ENCODE measurements around the gene TTC28.

Gene TTC28

DNA sequence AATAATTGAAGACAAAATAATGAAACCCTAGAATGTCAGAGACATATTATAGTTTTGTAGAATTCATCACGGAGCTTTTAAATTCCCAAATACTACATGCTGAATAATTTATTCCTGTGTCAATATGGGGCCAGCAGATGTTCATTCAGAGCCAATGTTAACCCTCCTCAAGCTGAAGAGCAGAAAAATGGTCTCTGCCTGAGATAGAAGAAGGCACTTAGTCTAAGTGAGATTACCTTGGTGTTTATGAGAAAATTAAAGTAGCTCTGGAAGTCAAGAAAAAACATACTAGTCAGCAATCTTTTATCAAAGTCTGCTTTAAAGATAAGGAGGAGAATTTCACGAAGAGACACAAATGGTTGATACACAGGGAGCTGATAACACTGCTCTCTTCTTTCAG lies 328.2 kb downstream of the TTC28 start:
- no peak for DNase-seq (ENCODE audit: low read depth)

DNA sequence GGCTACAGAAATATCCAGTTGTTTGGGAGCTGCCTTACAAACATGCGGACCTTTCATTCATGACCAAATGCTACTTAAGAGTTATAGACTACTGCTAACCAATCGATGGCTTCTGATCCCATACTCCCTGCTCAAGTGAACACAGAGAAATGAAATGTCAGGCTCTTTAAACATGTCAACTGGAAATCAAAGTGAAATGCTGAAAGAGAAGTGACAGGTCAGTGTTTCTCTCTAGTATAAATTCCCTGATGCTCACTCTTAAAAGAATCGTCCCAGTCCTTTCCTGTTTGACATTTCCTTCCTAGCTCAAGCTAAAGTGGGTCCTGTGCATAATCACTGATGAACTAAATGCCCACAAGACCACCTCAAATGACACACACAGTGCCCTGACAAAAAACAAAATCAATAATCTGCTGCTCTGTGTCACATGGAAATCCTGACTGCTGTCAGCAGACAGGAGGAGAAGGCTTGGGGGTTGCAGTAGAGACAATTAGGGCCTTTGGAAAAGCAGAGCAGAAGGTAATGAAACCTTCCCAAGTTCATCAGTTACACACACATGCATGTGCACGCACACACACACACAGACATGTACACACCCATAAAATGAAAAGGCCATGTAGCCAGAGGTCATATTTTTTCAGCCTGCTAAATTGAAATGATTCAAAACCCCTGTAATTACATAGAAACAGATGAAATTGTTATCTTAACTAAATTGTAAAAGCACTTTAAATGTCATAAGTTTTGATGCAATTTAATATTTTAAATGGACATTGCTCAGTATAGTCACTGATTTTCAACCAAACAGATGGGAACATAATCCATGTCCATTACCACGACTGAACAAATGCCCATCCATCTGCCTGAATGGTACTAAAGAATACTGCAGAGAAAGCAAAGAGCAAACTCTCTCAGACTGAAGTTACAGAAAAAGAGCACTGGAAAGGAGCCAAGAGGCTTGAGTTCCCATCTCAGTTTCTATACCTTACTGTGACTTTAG lies 330.7 kb downstream of the TTC28 start:
- DNase-seq (ENCODE audit: low read depth) = no peak

DNA sequence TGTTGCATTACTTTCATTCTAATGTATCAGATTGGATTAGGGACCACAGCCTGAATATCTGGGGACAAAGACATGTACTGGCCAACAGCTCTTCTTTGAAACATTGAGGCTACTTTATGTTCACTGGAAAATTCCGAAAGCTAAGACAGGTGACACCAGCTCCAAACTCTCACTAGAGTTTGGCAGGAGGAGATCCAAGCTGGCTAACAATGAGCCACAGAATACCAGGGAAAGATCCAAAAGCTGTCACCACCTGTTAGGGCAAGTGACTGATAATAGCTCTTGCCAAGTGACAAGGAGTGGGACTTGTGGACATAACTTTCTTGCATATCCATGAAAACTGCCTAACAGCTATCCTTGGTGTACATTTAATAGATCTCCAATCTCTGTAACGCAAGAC lies 333.3 kb downstream of the TTC28 start:
- DNase-seq (ENCODE audit: low read depth) = no peak

DNA sequence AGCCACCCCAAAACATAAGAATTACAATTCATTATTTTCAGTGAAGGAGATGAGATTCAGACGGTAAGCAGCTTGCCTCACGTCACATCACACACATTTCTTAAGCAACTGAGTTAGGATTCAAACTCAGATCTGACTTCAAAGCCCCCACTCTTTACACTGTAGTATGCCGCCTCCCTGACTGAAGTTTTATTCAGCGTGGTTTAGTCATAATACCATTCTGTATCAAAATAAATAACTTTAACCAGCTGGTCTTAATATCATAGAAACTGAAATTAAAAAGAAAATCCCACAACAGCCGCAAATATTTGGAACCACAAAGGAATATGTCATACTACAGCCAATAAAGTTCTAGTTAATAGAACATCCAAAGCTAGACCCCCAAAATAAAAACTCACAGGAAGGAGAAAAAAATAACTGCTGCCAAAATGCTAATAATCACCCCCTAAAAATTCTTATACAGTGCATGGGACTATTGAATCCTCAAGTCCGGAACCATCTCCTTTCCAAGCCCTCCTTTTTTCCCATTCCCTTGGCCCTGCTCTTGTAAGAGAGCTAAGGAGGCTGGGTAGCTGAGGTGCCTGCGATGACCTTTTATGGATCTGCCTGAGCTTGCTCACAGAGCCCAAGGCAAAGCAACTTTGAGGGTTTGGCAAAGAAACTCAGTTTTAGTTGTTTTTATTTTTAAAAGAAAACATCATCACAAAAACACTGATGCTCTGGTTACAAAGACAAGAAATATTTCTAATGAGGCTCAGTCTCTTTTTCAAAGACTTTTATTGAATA lies 334.5 kb downstream of the TTC28 start:
- no peak for DNase-seq (ENCODE audit: low read depth)

DNA sequence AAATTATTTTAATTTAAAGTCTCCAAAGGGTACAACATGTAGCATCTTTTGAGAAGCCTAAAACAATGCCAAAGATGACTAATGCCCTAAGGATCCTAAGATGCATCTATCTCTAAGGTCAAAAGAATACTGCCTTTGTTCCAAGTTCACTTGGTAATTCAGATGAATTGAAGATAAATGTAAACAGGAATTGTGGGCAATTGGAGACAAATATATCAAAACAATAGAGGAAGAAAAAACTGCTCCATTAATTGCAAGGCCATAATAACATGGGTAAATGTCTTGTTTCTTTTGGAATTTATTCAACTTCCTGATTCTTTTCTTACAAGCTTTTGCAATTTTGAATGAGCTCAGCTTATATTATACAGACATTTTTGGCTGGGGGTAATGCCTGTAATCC lies 338.6 kb downstream of the TTC28 start:
- no peak for DNase-seq (ENCODE audit: low read depth)

DNA sequence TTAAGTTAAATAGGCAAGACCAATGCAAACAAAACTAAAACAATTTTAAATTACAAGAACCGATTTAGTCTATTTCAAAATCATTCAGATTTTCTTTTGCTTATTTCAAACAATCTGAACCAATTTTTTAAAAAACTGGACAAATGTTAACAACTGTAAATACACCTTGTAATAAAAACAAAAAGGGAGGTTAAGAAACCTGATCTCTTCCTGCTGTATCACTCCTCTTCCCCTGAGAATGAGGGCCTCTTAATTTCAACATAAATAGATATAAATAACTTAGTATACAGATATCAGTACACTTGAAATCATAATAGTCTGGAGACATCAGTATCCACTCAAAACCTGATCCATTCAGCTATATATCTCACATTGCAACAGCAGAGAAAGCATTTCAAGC lies 346.6 kb downstream of the TTC28 start:
- no peak for DNase-seq (ENCODE audit: low read depth)

DNA sequence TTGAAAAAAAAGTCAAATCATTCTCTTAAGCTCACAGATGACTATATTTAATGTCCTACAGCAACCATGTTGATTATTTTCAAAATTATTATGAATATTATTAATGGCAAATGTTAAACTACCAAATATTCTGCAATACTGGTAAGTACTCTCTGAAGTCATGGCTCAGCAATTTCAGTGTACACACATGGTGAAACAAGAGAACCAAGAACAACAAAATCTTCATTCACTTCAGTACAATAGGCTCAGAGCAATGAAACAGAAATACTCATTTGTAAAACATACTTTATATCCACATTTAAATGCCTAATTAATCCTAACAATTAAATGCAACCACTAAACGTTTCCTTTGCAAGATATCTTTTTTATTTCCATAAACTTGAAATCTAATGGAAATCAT lies 347.2 kb downstream of the TTC28 start:
- DNase-seq (ENCODE audit: low read depth) = no peak

DNA sequence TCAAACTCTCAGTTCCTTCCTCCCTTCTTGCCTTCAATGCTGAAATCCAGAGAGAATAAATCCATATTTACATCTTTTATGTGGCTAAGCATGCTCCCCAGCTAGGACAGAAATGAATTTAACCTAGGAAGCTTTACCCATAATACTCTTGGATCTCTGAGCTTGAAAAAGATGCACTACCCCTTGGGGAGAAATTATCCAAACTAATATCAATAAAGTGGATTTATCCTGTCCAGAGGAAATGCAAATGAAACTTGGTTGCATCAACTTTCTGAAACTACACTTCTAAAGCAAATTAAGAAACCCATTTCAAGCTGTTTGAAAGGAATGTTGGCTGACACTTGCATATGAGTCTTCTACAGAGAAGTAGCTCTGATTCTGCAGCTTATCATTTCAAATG lies 347.9 kb downstream of the TTC28 start:
- no peak for DNase-seq (ENCODE audit: low read depth)

DNA sequence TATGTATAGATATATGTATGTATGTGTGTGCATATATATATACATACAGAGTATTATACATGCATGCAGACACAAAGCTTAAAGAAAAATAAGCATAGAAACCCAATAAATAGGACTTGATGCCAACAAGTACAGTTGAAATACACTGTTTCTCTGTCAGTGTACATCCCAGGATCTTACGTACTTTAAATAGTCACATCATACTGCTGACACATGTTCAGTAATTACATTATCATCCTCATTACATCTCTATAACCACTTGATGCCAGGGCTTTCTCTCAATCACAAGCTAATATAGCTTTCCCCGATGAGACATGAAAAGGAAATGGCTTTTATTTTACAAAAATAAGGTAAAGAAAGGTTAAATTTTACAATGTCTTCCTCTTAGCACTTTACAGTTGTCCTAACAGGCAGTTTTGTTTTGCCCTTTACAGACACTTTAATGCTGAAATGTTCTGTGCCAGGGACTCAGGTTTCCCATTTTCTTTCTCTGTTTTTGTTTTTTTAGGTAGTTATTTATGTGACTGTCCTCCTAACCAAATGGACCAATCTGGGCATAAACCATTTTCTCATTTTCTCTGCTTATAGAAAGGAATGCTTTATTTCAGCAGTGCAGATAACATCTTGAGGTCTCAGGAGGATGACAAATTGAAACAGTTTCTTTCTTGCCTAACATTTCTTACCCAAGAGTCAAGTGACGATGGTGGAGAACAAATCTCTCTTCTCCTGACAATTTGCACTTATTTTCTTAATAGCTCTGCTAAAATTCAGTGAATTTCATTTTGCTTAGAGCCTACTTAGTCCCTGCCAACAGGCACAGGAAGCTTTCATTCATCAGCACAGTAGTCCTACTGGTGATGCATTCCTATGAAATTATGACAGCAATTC lies 350.2 kb downstream of the TTC28 start:
- no peak for DNase-seq (ENCODE audit: low read depth)

DNA sequence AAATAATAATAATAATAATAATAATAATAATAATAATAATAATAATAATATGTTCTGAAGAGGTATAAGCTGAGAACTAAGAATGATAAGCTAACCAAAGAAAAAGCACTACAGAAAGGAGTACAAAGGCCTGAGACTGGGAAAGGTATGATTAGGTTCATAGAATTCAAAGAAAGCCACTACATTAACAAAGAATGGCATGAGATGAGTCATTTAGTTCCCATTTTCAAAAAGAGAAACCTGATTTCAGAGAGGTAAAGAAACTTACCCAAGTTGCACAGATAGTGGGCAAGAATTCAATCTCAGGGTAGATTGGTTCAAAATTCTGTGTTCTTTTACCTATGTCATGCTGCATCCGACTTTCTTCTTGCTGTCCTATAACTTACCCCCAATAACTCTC lies 350.9 kb downstream of the TTC28 start:
- DNase-seq (ENCODE audit: low read depth) = no peak

DNA sequence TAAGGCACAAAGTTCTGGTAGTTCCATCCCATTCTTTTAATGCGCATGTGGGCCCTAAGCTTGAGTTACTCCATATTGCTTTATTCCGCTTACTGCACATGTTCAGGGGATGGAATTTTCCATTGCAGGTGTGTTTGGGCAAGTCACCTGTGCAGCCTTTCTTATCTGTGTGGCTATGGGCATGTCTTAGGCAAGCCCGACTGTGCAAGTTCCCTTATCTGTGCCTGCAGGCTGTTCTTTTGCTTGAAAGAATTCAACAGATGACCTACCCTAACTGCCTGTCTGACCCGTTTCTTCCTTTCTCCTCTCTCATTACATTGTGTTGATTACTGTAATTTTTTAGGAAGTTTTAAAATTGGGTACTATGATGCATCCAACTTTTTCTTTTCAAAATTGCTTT lies 363.6 kb downstream of the TTC28 start:
- DNase-seq (ENCODE audit: low read depth) = no peak

DNA sequence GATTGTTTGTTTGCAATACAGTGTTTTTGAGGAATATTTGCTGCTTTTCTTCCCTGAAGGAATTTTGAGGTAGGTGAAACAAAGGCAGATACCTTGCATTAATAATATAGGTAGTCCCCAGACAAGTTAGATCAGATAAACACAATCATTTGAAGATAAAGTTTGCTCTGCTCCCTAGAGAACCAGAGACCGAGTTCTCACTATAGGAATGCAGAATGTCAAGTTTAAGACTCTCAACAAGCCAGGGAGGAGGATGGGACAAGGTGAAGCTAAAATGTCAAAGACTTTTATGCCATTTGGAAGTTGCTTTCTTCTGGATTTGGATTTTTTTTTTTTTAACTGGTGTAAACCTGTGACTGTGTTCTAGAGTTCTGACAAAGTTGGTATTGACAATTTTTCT lies 364.7 kb downstream of the TTC28 start:
- DNase-seq (ENCODE audit: low read depth) = no peak

DNA sequence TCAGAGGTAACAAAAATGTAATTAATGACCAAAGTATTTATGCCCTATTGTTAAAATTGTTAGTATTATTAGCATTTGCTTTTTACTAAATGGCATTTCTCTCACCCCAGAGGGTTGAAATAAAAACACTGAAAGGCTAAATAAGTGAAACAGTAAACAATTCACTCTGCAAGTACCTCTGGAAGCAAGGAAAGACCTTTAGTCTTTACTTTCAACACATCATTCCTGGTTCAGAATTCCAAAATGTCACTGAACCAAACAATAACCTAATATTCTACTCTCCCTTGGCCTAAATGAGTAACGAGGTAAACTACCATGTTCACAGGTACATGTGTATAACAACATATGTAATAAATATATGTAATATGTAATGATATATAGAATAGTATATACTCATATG lies 369.3 kb downstream of the TTC28 start:
- DNase-seq (ENCODE audit: low read depth) = no peak

DNA sequence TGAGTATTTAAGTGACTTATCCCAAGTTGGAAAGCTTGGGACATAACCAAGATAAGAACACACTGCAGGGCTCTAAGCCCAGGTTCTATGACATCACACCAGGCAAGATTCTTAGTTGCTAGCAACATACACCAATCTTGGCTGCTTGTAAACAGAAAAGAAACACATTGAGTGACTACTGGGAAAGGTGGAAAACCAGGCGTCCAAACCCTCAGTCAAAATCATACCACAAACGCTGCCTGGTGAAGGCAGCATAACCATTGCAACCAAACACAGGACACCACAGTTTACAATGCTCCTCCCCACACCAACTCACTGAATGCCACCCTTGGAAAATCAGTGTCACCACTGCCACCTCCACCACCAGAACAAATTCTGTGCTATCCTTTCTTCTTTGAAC lies 379.9 kb downstream of the TTC28 start:
- no peak for DNase-seq (ENCODE audit: low read depth)

DNA sequence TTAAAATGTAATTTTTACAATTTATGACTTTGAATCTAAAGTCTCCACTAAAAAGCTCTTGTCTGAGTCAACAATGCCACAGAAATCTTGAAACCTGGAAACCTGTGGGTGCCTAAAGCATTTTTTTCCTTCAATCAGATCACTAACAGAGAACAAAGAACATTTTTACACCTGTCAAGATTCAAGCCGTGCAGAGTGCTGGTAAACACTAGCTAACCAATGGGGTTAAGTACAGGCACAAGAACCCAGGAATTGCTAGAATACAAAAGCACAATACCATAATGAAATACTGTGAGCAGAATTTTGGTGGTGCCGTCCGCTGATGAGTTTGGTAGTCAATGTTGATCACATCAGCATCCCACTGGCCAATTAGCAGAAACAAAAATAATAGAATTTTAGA lies 380.3 kb downstream of the TTC28 start:
- no peak for DNase-seq (ENCODE audit: low read depth)

DNA sequence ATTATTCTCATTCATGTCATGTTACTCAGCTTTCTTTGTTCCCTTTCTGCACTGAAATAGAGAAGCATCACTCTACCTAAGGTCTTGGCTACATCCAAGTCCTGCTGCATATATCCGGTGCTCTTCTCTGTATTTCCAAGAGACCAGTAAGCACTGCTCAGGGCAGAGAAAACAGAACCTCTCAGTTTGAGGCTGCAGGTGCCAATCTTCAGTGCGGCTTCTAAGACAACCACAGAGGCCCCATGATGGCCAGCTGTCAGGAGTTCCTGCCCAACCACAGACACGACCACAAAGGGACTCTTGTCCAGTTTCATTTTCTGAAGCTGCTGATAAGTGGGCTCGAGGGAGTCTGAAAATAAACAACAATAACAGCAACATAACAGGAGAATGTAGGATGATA lies 382.1 kb downstream of the TTC28 start:
- DNase-seq (ENCODE audit: low read depth) = no peak

DNA sequence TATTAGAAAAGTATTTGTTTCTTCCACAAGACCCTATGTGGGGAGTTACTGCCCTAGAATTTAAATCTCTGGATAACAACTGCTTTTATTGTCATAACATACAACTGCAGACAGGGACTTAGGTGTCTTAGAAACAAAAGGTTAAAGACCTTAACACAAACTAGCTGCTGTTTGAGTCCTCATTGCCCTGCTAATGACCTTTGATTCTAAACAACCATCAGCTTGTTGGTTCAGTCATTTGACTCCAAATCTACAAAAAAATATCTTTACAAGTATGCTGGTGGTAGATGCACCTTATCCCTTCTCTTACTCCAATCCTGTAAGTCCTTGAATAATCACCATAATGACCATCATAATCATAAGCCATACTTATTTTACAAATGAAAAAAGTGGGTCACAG lies 383.2 kb downstream of the TTC28 start:
- DNase-seq (ENCODE audit: low read depth) = no peak

DNA sequence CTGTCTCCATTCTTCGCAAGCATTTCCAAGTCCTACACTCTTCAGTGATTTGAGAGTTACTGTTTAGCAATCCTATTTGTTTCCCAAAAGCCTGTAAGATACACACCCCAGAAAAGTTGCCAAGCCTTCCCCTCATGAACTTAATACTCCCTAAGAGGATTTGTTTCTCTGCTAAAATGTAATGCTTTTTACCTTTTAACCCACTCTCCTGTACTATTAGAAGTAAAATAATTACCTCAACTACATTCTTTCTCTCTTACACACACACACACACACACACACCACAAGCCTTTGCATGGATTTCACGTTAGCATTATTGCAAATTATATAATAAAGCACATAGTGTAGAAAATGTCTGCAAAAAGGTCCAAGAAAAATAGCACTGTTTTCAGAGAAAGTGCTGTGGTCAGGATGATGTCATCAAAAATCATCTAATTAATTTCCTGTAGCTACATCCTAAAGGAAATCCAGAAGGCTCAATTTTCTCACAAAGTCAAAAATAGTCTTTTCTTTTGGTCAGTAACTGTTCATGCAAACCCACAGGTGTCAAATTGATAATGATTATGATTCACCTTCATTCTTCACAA lies 396.5 kb downstream of the TTC28 start:
- DNase-seq (ENCODE audit: low read depth) = peak; percentile 22

DNA sequence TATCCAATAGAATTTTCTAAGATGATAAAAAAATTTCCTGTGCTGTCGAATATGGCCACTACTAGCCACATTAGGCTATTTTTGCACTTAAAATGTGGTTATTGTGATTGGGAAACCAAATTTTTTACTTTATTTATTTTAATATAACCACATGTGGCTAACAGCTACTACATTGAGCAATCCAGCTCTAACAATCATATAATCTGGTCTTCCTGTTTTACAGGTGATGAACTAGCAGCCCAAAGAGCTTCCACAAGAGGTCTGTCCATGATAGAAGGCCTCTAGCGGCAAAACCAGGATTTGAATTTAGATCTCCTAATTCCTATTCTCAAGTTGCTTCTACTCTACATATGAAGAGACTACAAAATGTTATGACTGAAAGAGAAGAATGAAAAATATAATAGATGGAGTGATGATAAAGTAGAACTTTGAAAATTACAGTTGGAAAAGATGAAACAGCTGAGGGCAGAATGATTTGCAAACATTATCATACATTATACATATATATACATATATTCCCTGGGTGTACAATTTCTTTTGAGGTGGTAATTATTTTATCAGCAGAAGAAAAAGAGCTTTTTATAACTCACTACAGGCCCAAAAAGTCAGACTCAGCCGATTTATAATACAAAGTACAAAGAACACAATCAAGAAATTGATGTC lies 397.1 kb downstream of the TTC28 start:
- DNase-seq (ENCODE audit: low read depth) = no peak

DNA sequence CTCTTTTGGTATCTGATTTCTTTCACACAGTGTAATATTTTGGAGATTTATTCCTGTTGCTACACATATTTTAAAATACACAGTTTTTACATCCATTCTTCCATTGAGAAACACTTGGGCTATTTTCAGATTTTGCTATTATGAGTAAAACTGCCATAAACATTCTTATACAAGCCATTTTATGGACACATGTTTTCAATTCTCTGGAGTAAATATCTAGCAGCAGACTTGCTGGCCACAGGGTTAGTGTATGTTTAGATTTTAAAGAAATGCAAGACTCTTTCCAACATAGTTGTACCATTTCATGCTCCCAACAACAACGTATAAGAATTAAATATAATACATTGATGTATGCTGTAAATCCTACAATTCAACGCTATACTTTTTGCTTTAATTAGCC lies 399.8 kb downstream of the TTC28 start:
- peak; percentile 48 for DNase-seq (ENCODE audit: low read depth)

DNA sequence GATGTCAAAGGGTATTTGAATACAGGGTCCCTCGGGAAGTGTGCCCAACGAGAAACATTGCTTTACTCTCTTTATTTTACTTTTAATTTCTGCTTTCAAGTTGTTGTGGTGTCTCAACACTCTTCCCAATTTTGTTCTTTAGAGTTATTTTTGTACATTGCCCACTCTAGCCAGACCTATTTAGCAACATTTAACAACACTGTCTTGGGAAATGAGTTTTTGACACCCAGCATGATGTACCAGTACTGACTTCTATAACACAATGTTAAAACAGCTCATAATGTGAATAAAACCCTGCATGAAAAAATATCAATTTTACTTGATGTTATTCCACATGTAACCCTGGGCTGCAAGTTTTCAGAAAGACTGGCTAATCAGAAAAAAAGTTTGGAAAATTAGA lies 410.4 kb downstream of the TTC28 start:
- DNase-seq (ENCODE audit: low read depth) = no peak
